ENCODE data around the gene NKTR.
"Not testable (repeated sequence)": the region's sequence is repeated elsewhere in the genome, so short reads cannot be mapped to it uniquely, and the experiment has no call there.

NKTR gene

DNA sequence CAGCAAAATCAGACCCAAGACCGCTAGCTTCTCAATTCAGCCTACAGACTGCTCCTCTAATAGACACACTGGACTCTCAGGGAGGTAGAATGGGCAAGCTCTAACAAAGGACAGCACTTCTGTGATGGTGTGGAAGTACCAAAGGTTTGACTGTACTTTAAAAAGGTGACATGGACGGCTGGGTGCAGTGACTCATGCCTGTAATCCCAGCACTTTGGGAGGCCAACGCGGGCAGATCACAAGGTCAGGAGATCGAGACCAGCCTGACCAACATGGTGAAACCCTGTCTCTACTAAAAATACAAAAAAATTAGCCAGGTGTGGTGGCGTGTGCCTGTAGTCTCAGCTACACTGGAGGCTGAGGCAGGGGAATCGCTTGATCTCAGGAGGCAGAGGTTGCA is 3.4 kb upstream of the NKTR start:
- not testable (repeated sequence) for DNase-seq

DNA sequence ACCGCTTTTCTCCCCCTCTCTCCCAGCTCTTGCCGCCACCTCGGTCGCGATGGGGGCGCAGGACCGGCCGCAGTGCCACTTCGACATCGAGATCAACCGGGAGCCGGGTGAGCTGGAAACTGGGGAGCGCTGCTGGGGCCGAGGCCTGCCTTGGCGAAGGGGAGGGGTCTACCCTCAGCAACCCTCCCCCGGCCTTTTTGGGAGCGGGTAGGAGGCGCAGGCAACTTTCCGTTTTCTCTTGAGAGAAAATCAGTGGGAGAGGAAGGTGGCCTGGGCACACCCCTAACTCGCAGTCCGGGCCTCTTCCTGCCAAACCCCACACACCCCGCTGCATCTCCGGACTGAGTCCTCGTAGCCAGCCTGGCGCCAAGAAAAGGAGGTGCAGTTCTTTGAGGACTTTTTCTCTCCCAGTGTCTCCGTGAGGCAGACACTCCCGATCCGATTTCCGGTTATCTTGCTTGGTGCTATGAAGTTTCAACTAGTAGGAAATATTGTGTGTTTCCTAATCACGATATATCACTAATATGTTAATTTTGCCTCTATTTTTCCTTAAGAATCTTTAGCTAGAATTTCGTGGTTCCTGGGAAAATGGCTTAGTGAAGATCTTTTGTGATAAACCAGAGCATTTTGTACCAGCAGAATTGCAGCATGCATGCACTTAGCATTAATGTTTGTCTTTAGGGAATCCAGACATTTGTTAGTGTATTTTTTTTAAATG is 631 bp downstream of the NKTR start:
- no peak for DNase-seq

DNA sequence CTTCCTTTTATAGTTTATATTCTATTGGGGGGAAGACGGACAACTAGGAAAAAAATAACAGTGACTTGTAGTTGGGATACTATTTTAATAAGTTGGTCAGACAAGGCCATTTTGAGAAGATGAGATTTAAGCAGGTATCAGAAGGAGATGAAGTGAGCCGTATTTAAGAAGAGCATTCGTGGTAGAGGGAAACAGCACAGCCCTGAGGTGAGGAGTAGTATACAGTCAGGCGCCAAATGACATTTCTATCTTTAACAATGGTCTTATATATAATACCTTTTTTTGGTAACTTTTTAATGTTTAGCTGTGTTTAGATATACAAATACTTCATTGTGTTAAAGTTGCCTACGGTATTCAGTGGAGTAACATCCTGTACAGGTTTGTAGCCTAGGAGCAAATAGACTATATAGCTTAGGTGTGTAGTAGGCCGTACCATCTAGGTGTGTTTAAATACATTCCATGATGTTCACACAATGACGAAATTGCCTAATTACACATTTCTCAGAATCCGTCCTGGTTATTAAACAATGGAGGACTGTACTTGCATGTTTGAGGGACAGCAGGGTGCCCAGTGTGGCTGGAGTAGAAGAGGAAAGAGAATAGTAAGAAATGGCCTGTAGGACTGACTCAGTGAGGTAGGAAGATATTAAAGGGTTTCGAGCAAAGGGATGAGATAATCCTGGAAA is 1.6 kb downstream of the NKTR start:
- no peak for DNase-seq

DNA sequence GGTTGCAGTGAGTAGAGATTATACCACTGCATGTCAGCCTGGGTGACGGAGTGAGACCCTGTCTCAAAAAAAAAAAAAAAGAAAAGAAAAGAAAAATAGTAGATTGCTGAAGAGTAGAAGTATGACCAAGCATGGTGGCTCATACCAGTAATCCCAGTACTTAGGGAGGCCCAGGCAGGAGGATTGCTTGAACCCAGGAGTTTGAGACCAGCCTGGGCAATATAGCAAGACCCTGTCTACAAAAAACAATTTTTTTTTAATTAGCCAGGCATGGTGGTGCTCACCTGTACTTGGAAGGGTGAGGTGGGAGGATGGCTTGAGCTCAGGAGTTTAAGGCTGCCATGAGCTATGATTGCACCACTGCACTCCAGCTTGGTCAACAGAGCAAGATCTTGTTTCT is 2.5 kb downstream of the NKTR start:
- no peak for DNase-seq

DNA sequence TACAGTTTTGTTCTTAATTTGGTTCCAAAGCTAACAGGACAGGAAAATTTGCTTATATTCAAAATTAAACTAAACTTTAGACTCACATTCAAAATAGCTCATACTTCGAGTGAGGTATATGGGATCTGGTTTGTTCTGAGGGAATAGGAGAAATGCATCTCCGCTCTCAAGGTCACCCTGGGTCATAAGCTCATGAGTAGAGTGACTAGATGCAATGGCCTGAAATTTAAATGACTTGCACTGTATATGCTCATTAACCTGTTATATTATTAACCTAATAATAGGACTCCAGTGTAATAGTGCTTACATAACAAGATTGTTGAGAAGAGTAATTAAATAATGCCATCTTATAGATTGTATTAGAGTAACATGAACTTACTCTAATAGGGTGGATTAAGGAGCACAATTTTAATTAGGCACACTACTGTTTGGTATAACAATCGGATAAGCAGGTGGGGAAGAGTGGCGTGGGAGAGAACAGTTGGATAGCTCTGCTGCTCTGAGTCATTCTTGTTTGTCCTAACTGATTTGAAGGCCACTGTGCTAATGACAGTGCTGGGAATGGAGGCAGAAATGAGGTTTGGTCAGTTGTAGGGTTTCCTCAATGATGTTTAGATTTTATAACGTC is 5.2 kb downstream of the NKTR start:
- no peak for DNase-seq

DNA sequence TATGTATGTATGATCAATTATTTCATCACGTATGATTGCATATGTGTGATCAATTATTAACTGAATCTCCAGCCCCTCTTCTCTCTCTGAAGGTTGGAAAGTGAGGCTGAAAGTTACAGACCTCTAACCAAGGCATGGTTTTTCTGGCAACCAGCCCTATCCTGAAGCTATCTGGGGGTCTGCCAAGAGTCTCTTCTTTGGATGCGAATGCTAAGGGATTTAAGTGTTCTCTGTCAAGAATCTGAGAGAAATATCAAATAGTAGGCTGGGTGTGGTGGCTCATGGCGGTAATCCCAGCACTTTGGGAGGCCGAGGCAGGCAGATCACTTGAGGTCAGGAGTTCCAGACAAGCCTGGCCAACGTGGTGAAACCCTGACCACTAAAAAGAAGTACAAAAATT is 8.1 kb downstream of the NKTR start:
- no peak for DNase-seq

DNA sequence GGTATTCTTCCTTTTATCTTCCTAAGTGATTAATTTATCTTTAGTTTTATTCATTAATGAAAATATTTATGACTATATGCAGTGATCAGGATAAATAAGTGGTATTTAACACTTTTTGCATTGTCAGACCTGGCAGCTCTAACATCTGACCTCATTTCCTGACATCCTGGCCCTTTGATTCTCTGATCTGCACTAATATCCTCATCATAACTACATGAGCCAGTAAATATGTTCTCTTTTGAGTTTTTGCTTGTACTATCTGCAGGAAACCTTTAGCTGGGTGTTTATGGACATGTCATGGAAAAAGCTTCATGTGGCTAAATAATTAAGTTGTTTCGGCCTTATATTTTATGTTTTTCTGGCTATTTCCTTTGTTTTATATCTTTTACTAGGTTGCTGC is 10.5 kb downstream of the NKTR start:
- no peak for DNase-seq

DNA sequence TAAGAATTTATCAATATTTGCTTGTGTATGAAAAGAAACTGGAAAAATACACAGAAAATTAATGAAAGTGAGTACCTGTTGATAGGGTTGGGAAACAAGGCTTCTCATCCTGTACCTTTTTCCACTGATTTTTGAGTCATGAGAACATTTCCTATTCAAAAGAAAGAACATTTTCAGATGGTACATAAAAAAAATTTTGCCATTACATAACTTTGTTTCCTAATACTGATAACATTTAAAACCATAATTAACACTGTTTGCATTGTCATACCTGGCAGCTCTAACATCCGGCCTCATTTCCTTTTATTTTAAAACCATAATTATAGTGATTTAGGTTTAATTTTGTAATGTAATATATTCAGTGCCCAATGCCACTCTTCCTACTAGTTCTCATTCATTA is 11.7 kb downstream of the NKTR start:
- DNase-seq: no peak

DNA sequence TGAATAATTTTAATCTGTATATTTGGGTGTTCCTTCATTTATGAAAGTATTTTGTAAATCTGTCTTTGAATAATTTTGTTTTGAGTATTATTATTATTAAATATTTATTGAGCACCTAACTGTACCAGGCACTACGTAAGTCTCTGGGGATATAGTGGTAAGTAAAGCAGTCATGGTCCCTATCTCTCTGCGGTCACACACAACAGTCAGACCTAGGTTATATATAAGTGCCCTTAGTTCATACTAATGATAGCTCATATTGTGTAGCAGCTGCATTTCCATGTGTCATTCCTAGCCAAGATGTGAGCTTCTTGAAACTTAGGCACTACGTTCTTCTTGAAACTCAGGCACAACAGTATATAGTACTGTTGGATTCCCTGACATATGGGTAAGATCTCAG is 12.4 kb downstream of the NKTR start:
- DNase-seq: no peak

DNA sequence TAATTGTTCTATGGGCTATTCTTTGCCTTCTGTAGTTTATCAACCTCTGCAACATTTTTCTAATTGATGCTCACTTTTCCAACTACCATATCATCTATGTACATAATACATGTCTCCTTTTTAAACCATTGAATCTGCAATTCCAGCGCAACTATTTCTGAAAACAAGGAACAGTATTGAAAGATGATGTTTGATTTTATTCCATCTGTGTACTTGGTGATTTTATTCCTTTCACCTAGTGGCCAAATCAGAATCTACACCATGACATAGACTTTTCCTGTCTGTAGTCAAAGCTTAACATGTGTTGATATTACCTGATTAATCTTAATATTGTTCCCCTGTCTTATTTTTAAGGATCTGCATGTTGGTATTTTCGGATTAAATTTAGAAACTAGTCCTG is 13.0 kb downstream of the NKTR start:
- DNase-seq: no peak

DNA sequence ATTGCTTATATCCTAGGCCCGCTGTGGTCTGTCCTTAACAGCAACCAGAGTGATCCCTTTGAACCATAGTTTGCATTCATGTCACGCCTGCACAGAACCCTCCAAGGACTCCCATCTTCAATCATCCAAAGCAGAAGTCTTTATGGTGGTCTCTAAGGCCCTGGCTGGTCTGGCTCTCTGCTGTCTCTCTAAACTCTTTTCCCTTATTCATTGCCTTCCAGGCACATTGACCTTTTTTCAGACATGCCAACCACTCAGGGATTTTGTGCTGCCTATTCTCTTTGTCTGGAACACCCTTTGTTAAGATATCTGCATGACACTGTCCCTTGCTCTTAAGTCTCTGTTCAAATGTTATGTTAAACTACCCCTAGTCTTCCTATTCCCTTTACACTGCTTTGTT is 31.1 kb downstream of the NKTR start:
- no peak for DNase-seq

DNA sequence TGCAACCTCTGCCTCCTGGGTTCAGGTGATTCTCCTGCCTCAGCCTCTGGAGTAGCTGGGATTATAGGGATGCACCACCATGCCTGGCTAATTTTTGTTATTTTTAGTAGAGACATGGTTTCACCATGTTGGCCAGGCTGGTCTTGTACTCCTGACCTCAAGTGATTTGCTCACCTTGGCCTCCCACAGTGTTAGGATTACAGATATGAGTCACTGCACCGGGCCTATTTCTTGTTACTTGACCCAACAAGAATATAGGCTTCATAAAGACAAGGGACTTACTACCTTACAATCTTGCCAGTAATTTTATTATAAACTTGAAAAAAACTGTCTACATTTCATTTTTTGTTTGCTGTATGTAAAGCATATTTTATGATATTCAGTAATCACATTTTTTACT is 31.7 kb downstream of the NKTR start:
- DNase-seq: no peak

DNA sequence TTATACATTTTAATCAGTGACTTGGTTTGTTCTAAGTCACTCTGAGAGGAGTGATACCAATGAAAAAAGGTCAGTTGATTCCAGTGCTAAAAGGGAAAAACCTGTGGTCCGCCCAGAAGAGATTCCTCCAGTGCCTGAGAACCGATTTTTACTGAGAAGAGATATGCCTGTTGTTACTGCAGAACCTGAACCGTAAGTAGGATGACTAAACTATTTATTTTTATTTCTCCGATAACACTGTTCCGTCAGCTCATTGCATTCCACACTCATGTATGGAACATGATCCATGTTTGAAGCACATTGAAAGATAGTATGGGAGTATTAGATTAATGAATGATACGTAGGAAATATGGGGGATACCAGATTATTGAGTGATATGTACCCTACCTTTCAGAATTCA is 33.1 kb downstream of the NKTR start:
- DNase-seq: no peak

DNA sequence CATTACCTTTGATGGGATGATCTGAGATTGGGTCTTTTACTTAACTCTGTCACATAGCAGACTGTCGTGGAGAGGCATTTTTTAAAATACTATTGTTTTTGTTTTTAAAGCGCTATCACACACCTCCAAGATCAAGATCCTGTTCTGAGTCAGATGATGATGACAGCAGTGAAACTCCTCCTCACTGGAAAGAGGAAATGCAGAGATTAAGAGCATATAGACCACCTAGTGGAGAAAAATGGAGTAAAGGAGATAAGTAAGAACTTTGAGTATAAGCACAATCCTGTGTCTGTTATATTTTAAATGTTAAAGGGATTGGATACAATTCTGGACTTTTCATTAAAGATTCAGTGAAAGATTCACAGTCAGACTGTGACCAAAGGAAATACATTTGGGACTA is 34.6 kb downstream of the NKTR start:
- DNase-seq: no peak

DNA sequence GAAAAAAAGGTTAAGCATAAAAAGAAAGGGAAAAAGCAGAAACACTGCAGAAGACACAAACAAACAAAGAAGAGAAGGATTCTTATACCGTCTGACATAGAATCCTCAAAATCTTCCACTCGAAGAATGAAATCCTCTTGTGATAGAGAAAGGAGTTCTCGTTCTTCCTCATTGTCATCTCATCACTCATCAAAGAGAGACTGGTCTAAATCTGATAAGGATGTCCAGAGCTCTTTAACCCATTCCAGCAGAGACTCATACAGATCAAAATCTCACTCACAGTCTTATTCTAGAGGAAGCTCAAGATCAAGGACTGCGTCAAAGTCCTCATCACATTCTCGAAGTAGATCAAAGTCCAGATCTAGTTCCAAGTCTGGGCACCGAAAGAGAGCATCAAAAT is 36.5 kb downstream of the NKTR start:
- no peak for DNase-seq

DNA sequence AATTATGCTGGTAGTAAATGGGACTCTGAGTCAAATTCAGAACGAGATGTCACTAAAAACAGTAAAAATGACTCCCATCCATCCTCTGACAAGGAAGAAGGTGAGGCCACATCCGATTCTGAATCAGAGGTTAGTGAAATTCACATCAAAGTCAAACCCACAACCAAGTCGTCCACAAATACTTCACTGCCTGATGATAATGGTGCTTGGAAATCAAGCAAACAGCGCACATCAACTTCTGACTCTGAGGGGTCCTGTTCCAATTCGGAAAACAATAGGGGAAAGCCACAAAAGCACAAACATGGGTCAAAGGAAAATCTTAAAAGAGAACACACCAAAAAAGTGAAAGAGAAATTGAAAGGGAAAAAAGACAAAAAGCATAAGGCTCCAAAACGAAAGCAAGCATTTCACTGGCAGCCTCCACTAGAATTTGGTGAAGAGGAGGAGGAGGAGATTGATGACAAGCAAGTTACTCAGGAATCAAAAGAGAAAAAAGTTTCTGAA is 37.9 kb downstream of the NKTR start:
- DNase-seq: no peak

DNA sequence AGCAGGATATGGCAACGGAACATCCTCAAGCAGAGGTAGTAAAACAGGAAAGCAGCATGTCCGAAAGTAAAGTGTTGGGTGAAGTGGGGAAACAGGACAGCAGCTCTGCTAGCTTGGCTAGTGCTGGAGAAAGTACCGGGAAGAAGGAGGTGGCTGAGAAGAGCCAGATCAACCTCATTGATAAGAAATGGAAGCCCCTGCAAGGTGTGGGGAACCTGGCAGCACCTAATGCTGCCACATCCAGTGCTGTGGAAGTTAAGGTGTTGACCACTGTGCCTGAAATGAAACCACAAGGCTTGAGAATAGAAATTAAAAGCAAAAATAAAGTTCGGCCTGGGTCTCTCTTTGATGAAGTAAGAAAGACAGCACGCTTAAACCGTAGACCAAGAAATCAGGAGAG is 38.7 kb downstream of the NKTR start:
- DNase-seq: no peak

DNA sequence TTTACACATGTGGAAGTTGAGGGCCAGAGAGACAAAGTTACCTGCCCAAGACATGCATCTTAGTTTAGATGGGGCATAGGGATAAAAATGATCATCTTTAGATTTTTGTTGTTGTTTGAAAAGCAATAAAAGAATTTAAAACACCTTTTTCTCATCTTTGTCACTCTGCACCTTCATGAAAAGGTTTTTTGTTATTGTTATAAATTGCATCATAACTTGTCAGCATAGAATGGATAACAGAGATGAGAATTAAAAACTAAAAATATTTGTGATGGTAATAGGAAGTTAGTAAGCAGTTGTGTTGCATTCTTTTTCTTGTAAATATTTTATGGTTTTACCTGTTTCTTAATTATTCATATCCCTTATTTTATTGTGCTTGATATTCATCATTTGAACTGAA is 39.6 kb downstream of the NKTR start:
- DNase-seq: no peak

DNA sequence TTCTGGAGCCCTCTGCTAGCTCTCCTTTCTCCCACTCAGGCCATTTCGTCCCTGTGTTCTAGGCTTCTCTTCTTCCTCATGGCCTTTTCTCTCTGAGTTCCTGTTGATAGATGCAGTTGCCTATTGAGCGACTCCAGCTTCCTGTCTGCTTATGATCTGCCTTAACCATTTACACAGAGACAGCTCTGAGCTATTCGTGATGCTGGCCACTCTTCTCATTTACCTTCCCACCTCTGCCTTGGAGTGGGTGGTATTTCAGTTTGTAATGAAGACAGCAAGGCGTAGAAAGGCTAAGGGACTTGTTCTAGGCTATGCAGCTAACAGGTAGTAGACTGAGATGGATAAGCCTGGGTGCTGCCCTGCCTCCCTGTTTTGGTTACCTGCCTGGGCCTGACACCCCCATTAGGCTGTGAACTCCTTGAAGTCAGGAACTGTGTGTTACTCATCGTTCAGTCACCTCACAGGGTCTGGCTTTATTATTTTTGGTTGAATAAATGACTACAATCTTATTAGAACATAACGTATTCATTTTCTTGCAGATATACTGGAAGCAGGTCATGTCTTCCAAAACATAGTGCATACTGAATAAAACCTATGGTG is 40.4 kb downstream of the NKTR start:
- DNase-seq: no peak

DNA sequence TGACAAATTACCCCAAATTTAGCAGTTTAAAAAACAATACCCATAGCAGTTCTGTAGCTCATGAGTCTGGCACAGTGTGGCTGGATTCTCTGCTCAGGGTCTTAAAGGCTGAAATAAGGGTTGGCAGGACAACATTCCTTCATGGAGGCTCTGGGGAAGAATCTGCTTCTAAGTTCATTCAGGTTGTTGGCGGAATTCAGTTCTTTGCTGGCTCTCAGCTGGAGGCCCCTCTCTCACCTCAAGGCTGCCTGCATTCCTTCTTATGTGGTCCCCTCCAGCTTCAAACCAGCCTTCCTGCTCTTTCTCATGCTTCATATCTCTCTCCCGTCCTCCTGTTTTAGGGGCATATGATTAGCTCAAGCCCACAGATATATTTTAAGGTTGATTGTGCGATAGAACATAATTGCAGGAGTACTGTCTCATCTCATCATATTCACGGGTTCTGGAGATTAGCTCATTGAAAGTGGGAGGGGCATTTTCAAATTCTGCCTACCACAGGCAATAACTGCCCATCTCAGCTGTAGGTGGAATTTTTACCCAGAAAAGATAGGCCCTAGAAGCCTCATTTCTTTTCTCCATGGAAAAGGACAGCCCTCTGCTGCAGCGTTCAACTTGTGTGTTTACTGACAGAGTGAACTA is 47.5 kb downstream of the NKTR start:
- no peak for DNase-seq

DNA sequence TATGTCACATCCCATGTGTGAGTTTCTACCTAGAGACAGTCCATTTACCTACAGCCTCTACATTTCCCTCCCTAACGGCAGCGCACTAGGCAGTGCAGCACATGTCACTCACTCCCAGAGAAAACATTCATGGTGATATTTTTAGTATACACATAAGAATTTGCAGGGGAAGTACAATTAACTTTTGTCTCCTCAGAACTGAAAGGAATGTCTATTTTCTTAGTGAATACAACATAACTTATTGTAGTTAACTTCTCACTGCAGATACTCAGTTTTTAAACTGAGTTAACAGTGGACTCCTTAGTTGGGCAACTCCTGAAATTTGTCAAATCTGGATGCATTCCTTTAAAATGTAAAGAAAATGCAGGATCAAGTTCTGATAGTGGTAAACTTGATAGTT is 48.5 kb downstream of the NKTR start:
- DNase-seq: no peak

DNA sequence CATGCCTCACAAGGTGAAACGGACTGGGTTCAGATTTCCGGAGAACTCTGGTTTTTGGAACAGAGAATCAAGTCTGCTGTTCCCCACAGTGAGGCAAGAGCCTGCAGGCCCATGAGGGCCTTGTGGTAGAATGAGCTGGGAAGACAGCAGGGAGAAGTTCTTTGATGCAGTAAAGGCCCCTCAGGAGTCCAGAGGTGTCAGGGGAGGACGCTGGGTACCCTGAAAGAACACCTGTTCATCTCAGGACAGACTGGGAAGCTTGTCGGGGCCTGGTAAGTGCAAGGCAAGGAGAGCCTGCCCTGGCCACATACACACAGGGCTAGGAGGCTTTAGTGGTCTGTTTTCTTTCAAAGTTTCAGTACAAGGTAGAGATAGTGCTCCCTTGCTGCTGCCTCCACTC is 49.3 kb downstream of the NKTR start:
- no peak for DNase-seq
